ENCODE measurements around the gene OSBP2. TPM values are rescaled to one million over a fixed set of nuclear protein-coding genes. Genes with fewer than 3 reads are reported as not detected.

OSBP2 gene
- total RNA-seq, 4 donors from 2014 or later = 3.3 to 7.7 (median 4.6) TPM; not detected in 1

- Histone ChIP-seq H3K27me3 (no peaks in the 10 kb centered on the region), H3K27ac (no peak overlapping the region), H3K4me3 (no peak overlapping the region), H3K9me3 (no peaks in the 10 kb centered on the region), H3K4me1 (no peaks in the 10 kb centered on the region), H3K36me3 (no peaks in the 10 kb centered on the region)
- TF ChIP-seq POLR2A (IDR thresholded peaks at IDR 0.05) (no peak), CTCF (IDR thresholded peaks at IDR 0.05) (no peak)
- intact Hi-C loops (cut with DNase I; ENCODE audit: low total_unique reads) = no loop called here
- DNase-seq = no peak
Measured at GRCh38 chr22:30882974-30883533, 188.4 kb downstream of the OSBP2 start.

- H3K9me3 ChIP-seq = no peaks in the 10 kb centered on the region
- intact Hi-C loops (cut with DNase I; ENCODE audit: low total_unique reads) = no loop called here
- no peaks in the 10 kb centered on the region for H3K27me3 ChIP-seq
- DNase-seq = no peak
- no peak overlapping the region for H3K27ac ChIP-seq
- H3K4me1 ChIP-seq = no peaks in the 10 kb centered on the region
- no peak for TF ChIP-seq CTCF (IDR thresholded peaks at IDR 0.05)
- no peak for TF ChIP-seq POLR2A (IDR thresholded peaks at IDR 0.05)
- no peaks in the 10 kb centered on the region for H3K36me3 ChIP-seq
- no peak overlapping the region for H3K4me3 ChIP-seq
Measured at GRCh38 chr22:30883586-30884145, 189.0 kb downstream of the OSBP2 start.

GRCh38 chr22:30884211-30885000 lies 189.7 kb downstream of the OSBP2 start:
- Histone ChIP-seq H3K9me3 (no peaks in the 10 kb centered on the region), H3K4me1 (no peaks in the 10 kb centered on the region), H3K27ac (no peak overlapping the region), H3K4me3 (no peak overlapping the region), H3K27me3 (no peaks in the 10 kb centered on the region), H3K36me3 (no peaks in the 10 kb centered on the region)
- TF ChIP-seq POLR2A (IDR thresholded peaks at IDR 0.05) = no peak
- intact Hi-C loops (cut with DNase I; ENCODE audit: low total_unique reads) = no loop called here
- no peak for DNase-seq

GRCh38 chr22:30885001-30885366 lies 190.3 kb downstream of the OSBP2 start:
- intact Hi-C loops (cut with DNase I; ENCODE audit: low total_unique reads) = no loop called here
- TF ChIP-seq CTCF (IDR thresholded peaks at IDR 0.05) (no peak), POLR2A (IDR thresholded peaks at IDR 0.05) (no peak)
- Histone ChIP-seq H3K27me3 (no peaks in the 10 kb centered on the region), H3K4me1 (no peaks in the 10 kb centered on the region), H3K36me3 (no peaks in the 10 kb centered on the region), H3K9me3 (no peaks in the 10 kb centered on the region), H3K4me3 (no peak overlapping the region), H3K27ac (no peak overlapping the region)
- DNase-seq = no peak

GRCh38 chr22:30885591-30885990 lies 190.9 kb downstream of the OSBP2 start:
- Histone ChIP-seq H3K4me1 (no peaks in the 10 kb centered on the region), H3K27ac (no peak overlapping the region), H3K4me3 (no peak overlapping the region), H3K9me3 (no peaks in the 10 kb centered on the region), H3K27me3 (no peaks in the 10 kb centered on the region), H3K36me3 (no peaks in the 10 kb centered on the region)
- no peak for TF ChIP-seq CTCF (IDR thresholded peaks at IDR 0.05)
- TF ChIP-seq POLR2A (IDR thresholded peaks at IDR 0.05) = no peak
- intact Hi-C loops (cut with DNase I; ENCODE audit: low total_unique reads) = no loop called here
- no peak for DNase-seq
